GM21515 (cell line): ENCODE data around the gene PRKCH.

Source experiments
- ATAC-seq: cut with Tn5 transposase; IDR thresholded peaks from one replicate; pipeline ENCODE4 v1.9.1; 2021; ENCODE audit not compliant: unreplicated experiment

The PRKCH gene

DNA sequence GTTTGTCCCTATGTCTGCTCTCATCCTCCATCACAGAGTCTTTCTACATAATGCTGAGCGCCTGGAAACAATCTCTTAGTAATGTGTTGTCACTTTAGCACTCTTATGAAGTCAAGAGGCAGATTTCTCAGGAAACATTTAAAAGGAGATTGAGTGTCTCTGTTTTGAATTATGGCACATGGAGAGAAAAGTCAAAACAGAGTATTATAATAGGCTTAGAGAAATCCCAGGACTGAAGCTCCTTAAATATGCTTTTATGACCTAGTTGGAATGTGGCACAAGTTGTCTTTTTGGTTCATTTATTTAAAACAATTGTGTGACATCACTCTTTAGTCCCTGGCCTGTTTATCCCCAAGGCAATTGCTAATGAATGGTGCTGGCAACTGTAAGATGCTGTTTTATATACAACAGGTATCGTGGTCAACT lies 256.1 kb downstream of the PRKCH start:
- ATAC-seq, result no peak

DNA sequence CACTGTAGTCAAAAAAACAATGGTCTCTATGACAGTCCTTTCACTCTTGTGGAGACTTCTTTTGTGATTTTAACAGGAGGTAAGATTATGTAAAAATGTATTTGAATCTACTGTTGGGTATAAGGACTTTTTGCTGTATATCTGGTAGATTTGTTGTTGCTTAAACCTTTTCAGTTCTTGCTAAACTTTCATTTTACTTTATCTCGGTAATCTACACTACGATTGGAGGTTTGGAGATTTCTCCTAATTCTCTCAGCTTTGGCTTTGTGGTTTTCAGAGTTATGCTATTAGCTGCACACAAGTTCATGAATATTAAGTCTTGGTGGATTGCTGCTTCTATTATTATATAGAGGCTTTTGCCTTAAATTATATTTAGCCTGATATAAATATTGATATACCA lies 257.4 kb downstream of the PRKCH start:
- no peak for ATAC-seq

DNA sequence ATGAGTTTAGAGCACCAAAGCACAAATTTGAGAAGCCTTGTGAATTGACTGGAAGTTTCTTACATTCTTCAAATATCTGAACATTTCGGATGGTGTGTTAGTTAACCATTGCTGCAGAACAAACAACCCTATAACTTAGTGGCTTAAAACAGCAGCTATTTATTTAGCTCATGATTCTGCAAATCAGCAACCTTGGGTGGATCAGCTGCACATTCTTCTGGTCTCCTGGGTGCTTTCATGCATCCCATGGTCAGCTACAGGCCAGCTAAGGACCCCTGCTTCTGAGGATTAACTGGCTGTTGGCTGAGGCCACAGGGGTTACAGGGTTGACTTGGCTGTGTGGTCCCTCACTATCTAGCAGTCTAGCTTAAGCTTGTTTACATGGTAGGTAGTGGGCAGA lies 260.0 kb downstream of the PRKCH start:
- ATAC-seq, result no peak

DNA sequence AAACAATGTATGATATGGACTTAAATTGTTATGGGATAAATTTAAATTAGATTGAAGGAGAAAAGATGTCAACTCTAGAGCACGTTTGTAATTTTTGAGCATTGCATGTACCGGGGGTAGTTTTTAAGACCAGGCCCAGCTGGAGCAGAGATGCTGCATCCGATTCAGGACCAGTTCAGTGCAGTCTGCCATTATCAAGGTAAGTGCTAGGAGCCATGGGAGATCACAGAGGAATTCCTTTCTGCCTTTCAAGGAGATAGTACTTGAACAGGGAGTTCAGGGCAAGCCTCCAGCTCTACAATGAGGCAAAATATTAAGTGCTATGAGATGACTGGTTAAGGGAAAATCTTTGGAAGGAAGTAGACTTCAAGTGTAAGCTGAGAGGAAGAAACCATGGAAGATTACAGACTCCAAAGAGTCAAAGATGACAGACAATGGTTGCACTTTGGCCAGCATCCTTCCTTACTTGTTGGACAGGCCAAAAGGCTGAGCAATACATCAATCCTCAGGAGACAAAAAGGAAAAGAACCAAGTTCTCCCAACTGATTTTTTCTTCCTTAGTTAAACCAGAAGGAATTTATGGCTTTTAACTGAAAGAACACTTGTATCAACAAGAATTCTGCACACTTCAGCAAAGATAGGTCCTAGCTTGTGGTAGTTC lies 260.7 kb downstream of the PRKCH start:
- no peak for ATAC-seq

DNA sequence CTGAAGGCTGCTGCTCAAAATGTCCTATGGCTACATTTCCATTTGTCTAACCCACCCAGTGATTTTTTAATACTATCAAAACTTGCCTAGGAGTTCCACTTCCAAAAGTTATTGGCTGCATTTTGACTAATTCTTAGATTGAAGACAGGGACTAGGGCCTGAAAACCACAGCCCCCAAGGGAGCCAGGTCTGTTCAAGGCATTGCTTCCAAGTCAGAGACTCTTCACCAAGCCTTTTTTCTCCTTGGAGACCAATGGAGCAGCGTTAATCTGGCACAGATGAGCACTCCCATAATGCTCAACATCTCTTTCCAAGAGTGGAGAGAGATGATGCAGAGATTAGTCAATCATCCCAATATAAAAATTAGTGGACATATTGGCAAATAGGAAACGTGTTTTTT lies 261.4 kb downstream of the PRKCH start:
- no peak for ATAC-seq

DNA sequence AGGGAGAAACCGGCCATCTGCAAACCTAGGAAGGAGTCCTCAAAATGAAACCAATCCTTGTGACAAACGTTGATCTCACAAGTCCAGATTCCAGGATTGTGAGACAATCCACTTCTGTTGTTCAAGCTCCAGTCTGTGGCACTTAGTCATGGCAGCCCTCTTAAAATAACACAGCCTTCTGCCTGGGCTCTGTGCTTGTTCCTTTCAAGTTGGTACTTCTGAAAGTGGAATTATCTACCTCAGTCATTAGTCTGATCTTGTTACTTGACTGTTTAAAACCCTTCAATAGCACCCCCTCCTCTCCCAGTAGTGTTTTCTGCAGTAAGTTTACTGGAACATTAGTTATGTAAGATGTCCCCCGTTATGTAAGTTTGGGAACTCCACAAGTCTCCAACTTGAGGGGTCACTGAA lies 263.0 kb downstream of the PRKCH start:
- no peak for ATAC-seq

DNA sequence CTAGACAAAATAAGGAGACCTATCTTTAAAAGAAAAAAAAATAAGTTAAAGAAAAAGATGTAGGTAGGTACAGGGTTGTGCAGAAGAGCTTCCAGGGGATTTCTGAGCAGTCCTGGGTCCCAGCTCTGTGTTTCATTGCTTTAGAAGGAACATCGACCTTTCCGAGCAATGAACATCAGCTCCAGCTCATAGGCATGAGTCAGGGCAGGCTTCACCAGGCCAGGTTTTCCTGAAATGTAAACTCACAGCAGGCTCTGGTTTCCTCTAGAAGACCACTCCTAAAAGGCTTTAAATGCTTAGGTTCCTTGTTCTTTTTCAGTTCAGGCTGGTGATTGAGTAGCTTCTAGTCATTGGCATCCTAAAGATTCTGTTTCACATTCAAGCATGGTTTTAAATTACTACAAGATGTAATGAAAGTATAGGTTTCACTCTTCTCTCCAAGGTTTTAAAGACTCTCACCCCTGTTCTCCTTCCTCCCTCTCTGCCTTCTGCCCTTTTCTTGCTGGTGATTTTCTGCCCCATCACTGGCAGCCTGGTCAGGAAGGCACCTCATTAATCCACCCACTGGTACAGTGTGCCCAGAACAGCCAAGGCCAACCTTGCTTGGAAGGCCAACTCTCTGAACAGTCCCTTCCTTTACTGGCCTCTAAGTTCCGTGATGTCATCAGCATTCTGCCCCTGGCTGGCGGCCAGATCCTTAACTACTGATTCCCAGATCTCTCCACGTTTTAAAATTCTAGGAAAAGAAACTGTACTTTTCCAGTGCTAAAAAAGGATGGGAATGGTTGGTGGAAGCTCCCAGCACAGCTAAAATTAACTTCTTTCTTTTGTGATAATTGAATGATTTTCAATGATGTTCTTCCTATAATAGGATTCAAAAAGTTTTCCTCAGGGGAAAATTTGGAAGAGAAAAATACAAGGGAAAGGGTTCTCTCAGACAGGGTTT lies 264.5 kb downstream of the PRKCH start:
- ATAC-seq, result no peak

DNA sequence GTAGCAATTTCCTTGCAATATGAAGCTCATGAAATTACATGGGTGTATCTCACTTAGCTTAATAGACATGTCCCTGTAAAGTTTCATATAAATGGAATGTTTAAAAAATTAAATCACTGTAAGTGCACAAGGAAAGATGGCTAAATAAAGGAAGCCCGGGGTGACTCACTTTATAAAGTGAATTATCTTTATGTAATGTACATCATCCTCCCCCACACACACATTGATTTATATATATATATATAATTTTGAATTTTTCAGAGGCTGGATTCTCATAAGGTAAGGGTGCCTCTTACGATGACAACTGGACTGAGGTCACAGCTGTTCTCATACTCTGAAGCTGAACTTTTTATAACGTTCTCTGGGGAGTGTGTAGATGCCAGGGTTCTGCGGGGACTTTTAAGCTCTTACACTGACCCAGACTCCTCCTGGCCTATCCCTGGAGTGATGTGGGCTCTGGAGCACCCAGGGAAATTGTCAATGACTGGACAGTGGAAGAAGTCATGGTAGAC lies 265.2 kb downstream of the PRKCH start:
- no peak for ATAC-seq

DNA sequence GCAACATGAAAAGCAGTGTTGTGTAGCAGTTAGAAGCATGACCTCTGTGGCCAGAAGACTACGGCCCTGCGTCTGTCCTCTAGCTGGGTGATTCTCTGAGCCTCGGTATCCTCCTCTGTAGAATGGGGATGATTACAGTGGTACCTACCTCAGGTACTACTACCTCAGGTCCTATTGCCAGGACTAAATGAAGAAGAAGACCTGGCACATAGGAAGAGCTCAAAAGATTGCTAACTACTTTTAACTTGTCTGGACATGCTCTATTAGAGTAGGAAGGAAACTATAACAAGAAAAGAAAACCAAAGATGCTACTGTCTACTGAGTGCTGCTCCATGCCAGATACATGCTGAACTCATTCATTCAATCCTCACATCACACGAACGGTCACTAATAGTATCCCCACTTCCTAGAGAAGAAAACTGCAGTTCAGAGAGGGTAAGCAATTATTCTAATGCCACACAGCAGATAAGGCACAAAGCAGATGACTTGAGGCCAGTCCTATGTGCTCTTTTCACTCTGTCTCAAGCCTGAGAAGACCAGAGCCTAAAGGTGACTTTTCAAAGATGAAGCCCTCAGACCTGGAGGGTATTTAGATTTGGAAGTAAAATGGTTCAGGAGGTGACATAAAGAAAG lies 265.8 kb downstream of the PRKCH start:
- ATAC-seq, result no peak

DNA sequence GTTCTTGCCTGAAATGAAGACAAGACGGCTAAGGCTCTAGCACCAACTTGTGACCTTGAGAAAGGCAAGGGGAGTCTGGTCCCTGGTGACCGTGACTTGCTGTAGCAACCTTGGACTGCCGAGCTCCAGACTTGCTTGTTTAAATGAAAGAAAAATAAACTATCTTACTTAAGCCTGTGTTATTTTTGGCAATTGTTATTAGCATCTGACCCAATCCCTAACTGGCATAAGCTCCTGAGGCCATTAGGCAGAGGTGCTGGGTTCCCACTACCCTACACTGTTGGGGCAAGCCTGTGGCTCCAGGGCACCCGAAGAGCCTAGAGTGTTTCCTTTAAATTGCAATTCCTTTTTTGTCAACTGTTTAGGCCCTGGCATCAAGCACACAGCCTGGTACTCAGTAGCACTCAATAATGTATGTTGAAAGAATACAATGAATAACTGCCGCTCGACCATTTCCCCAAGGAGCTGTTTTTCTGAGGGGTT lies 267.1 kb downstream of the PRKCH start:
- no peak for ATAC-seq

DNA sequence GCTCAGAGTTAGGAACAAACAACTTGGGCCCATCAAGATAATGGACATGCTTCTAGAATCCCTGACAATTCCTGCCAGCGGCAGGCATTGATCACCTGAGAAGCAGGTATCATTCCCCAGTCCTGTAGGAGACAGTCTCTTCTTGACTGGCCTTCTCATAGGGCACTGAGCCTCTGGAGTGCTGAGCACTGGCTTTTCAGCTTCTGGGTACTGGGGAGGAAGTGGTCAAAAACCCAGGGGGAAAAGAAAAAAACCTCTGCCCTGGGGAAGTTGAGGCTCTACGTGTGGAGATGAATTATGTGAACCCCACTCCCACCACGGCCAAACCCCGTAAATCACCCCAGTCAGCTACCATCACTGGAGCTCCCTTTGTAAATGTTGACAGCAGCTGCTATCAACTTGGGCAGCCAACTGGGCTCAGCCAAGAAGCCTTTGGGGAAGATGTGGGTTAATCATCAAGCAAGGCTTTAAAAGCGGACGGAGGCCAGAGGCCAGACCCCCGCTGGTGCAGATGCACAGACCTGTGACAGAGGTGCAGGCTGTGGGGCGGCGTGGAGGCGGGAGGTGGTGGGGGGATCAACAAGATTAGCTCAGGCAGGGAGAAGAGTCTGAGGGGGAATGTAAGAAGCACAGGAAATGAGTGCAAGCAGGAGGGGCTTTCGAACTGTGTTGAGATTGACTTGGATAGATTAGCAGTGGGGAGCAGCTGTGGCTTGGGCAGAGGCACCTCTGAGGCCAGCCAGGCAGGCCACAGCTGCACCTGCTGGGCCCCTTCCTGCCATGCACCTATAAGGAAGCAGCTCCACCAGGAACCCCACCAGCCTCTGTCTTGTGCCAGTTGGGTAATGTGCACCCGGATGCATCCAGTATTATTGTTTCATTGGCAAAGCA lies 268.6 kb downstream of the PRKCH start:
- no peak for ATAC-seq

DNA sequence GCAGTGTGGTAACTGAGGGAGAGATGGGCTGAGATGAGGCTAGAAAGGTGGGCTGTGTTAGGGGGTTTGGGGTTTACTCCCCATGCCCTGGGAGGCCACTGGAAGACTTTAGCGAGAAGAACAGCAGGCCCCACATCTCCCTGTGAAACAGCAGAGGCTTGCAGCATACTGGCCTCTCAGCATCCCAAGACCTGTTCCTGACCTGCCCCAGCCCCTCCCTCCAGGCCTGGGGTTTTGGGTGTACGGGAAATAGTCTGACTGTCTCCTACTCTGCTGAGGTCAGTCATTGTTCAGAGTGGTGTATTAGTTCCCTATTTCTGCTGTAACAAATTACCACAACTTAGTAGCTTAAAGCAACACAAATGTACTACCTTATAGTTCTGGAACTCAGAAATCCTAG lies 270.5 kb downstream of the PRKCH start:
- ATAC-seq, result no peak

DNA sequence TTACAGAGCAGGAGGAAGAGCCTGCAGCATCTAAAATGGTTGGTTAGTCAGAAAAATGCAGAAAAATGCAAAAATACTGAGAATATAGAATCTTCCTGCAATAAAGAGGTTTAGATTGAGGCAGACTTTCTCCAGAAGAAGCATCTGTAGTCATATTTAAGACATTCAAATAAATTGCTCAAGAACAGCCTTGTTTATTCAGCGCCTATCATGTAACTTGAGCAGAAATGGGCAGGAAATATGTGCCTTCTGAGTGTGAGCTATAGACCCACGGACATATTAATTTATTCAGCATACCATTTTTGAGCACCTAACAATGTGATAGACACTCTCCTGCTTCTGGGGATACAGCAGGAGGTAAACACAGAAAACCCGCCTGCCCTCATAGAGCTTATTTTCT lies 272.0 kb downstream of the PRKCH start:
- no peak for ATAC-seq

DNA sequence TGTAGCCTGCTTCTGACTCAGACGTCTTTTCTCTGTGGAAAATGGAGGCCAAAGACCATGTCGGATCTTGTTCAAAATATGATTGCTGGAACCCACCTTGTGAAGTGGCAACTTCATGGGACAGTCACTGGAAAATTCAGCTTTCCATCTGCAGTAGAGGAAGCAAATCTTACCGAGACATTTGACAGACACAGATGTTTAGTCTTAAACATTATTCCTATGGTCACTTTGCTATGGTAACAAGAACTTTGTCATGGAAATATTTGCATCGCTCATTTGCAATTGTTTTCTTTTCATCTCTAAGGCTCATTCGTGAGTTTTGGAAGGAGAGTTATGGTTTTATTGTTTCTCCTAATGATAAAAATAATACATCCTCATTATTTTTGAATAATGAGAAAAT lies 275.6 kb downstream of the PRKCH start:
- ATAC-seq, result no peak

DNA sequence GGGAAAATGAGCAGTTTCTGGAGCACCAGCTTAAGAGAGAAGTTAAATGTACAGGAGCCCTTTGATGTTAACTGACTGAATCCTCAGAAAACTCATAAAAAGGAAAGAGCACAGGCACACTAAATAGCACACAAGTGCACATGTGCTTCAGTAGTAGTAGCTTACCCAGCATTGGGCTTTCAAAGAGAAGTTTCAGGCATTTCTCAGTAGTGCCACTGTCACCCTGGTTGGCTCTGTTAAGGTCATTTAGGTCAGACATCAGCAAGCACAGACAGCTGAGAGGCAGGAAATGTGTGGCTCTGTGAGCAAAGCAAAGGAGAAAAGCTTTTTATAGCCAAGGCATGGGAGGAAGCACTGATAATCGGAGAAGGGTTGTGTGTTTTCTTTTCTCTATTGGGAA lies 277.6 kb downstream of the PRKCH start:
- no peak for ATAC-seq

DNA sequence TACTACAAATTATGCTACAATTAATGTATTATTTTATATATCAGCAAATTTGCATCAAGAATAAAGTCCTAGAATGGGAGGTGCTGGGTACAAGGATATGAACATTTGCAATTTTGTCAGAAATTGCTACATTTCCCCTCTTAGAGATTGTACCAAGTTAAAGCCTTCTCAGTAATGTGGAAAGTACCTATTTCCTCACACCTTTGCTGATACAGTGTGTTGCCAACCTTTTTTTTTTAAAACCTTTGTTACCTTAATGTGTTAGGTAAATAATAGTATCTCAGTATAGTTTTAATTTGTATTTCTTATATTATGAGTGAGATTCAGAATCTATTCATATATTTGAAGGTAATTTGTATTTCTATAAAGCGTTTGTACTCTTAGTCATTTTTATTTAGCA lies 278.6 kb downstream of the PRKCH start:
- ATAC-seq, result no peak
